Measurements from ENCODE around the gene TAP2.

TAP2 gene

DNA sequence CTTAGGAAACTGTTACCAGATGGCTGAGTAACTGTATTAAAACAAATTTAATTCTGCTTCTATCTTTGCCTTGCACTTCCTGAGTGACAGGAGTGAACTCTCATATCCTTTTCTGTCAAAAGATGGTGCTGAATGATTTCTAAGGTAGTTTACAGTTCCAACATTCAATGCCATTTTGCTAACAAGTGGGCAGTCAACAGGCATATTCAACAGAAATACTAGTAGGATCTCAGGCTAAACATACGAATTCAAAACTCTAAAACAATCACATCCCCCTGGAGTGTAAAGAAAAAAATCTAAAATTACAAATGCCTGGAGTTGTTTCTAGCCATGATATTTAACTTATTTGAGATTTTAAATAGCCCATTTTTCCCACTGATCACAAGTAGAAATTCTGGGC is 22.1 kb upstream of the TAP2 start:
- no peaks in the 10 kb centered on the region for H3K9me3 Mint-ChIP-seq
- H3K27me3 Mint-ChIP-seq, result no peaks in the 10 kb centered on the region
- H3K4me1 Mint-ChIP-seq, result peaks cover 58% of the 10 kb centered on the region
- H3K27ac Mint-ChIP-seq, result peak overlapping the region; percentile 92
- no peak overlapping the region for H3K4me3 Mint-ChIP-seq
- peaks cover 28% of the 10 kb centered on the region for H3K36me3 Mint-ChIP-seq

DNA sequence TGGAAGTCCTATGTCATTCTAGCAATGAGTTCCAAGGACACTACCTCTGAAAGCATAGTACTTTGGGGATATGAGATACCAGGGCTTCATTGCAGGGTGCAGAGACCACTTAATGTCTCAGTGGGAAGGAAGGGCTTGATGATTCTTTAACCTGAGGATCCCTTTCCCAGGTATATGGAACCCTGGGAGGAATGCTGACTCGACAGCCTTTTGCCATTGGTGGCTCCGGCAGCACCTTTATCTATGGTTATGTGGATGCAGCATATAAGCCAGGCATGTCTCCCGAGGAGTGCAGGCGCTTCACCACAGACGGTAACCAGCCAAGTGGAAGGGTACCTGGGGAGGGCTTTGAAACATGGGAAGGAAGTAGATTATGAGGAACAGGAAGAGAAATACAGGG is 19.7 kb upstream of the TAP2 start:
- Mint-ChIP-seq H3K4me1 (peaks cover 56% of the 10 kb centered on the region), H3K4me3 (no peak overlapping the region), H3K27ac (peak overlapping the region; percentile 88), H3K9me3 (no peaks in the 10 kb centered on the region), H3K36me3 (peaks cover 31% of the 10 kb centered on the region), H3K27me3 (no peaks in the 10 kb centered on the region)

GRCh38 chr6:32857156-32857891 is 18.8 kb upstream of the TAP2 start:
- Mint-ChIP-seq H3K36me3 (peaks cover 35% of the 10 kb centered on the region), H3K27ac (peak overlapping the region; percentile 68), H3K4me1 (peaks cover 56% of the 10 kb centered on the region)

GRCh38 chr6:32855467-32856174 is 17.1 kb upstream of the TAP2 start:
- H3K9me3 Mint-ChIP-seq, result no peaks in the 10 kb centered on the region
- no peaks in the 10 kb centered on the region for H3K27me3 Mint-ChIP-seq
- peak overlapping the region; percentile 98 for H3K27ac Mint-ChIP-seq
- H3K4me1 Mint-ChIP-seq, result peaks cover 66% of the 10 kb centered on the region
- peak overlapping the region; percentile 100 for H3K4me3 Mint-ChIP-seq
- H3K36me3 Mint-ChIP-seq, result peaks cover 49% of the 10 kb centered on the region

More at GRCh38 chr6:32857156-32857891, 18.8 kb upstream of the TAP2 start:
- Mint-ChIP-seq H3K27me3 (no peaks in the 10 kb centered on the region), H3K9me3 (no peaks in the 10 kb centered on the region), H3K4me3 (peak overlapping the region; percentile 15)

GRCh38 chr6:32854376-32855178 is 16.0 kb upstream of the TAP2 start:
- H3K27ac Mint-ChIP-seq, result peak overlapping the region; percentile 98
- peak overlapping the region; percentile 100 for H3K4me3 Mint-ChIP-seq
- H3K4me1 Mint-ChIP-seq, result peaks cover 69% of the 10 kb centered on the region
- no peaks in the 10 kb centered on the region for H3K9me3 Mint-ChIP-seq
- no peaks in the 10 kb centered on the region for H3K27me3 Mint-ChIP-seq
- H3K36me3 Mint-ChIP-seq, result peaks cover 54% of the 10 kb centered on the region

- no peaks in the 10 kb centered on the region for H3K27me3 Mint-ChIP-seq
- H3K4me3 Mint-ChIP-seq, result peak within 1 kb of the TSS; percentile 100
These were observed 15.2 kb upstream of the TAP2 start, which contains the start of the genes PSMB9 and TAP1 for GRCh38 chr6:32853541-32854375. PSMB9 (plus strand) TSS chr6:32854192; CDS start chr6:32854230, 38 bp downstream. TAP1 (minus strand) TSS chr6:32853704; CDS start chr6:32853636, 68 bp downstream.

GRCh38 chr6:32852844-32853540 is 14.5 kb upstream of the TAP2 start:
- peaks cover 56% of the 10 kb centered on the region for H3K36me3 Mint-ChIP-seq
- H3K27ac Mint-ChIP-seq, result peak overlapping the region; percentile 99
- H3K4me3 Mint-ChIP-seq, result peak overlapping the region; percentile 100
- H3K4me1 Mint-ChIP-seq, result peaks cover 67% of the 10 kb centered on the region
- no peaks in the 10 kb centered on the region for H3K9me3 Mint-ChIP-seq
- no peaks in the 10 kb centered on the region for H3K27me3 Mint-ChIP-seq

More at GRCh38 chr6:32853541-32854375, 15.2 kb upstream of the TAP2 start, which contains the start of the genes PSMB9 and TAP1:
- Mint-ChIP-seq H3K9me3 (no peaks in the 10 kb centered on the region), H3K36me3 (peaks cover 53% of the 10 kb centered on the region), H3K27ac (peak within 1 kb of the TSS; percentile 99), H3K4me1 (peaks cover 67% of the 10 kb centered on the region)

- Mint-ChIP-seq H3K27ac (peak overlapping the region; percentile 99), H3K4me3 (peak overlapping the region; percentile 100), H3K9me3 (no peaks in the 10 kb centered on the region), H3K36me3 (peaks cover 58% of the 10 kb centered on the region), H3K27me3 (no peaks in the 10 kb centered on the region), H3K4me1 (peaks cover 67% of the 10 kb centered on the region)
These were observed 13.7 kb upstream of the TAP2 start for GRCh38 chr6:32852018-32852843.

DNA sequence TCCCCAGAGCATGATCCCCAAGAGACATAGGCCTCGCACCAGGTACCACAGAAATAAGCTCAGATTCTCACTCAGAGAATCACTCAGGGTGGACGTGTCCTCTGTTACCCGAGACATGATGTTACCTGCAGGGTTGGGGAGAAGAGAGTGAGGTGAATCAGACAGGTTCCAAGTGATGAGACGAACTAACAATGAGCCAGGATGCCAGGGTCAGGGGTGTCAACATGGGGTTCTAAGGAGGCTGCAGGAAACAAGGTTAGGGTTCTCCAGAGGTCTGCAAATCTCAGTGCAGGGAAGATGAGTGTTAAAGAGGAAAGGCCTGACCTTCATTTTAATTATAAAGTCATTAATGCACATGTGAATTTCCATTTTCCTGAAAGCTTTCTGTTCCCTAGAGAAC is 12.5 kb upstream of the TAP2 start:
- Mint-ChIP-seq H3K27ac (peak overlapping the region; percentile 99), H3K36me3 (peaks cover 62% of the 10 kb centered on the region), H3K4me3 (peak overlapping the region; percentile 100), H3K27me3 (no peaks in the 10 kb centered on the region), H3K4me1 (peaks cover 69% of the 10 kb centered on the region), H3K9me3 (no peaks in the 10 kb centered on the region)

- H3K4me1 Mint-ChIP-seq, result peaks cover 73% of the 10 kb centered on the region
- no peaks in the 10 kb centered on the region for H3K9me3 Mint-ChIP-seq
- H3K4me3 Mint-ChIP-seq, result peak overlapping the region; percentile 99
- H3K27me3 Mint-ChIP-seq, result no peaks in the 10 kb centered on the region
- H3K36me3 Mint-ChIP-seq, result peaks cover 68% of the 10 kb centered on the region
- H3K27ac Mint-ChIP-seq, result peak overlapping the region; percentile 85
These were observed 10.6 kb upstream of the TAP2 start for GRCh38 chr6:32849126-32849525.

DNA sequence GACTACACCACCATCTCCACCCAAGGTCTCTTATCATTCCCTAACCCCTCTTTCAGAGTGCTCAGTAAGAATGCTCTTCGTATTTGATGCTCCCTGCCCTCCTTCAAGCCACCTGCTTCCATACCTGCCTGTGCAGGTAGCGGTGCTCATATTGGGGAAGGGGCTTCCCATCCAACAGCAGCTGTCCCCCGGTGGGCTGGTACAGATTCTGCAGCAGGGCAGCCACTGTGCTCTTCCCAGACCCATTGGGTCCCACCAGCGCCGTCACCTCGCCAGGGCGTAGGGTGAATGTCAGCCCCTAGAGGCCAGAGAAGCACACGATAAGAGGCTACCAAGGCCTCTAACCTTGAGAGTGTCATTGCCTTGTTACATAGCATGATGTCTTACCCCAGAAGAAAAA is 9.3 kb upstream of the TAP2 start:
- H3K27ac Mint-ChIP-seq, result peak overlapping the region; percentile 85
- peak overlapping the region; percentile 99 for H3K4me3 Mint-ChIP-seq
- H3K36me3 Mint-ChIP-seq, result peaks cover 73% of the 10 kb centered on the region
- no peaks in the 10 kb centered on the region for H3K9me3 Mint-ChIP-seq
- H3K27me3 Mint-ChIP-seq, result no peaks in the 10 kb centered on the region
- peaks cover 78% of the 10 kb centered on the region for H3K4me1 Mint-ChIP-seq

DNA sequence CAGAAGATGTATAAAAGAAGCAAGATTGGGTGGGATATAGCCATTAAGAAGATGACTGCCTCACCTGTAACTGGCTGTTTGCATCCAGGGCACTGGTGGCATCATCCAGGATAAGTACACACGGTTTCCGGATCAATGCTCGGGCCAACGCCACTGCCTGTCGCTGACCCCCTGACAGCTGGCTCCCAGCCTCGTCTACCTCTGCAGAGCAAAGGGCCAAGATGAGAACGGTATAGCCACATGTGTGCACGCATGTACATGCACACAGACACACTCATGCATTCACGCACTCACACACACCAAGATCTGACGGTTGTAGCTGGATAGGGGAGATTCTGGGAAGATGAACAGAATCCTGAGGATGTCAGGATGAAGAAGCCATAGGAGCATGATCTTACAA is 8.5 kb upstream of the TAP2 start:
- Mint-ChIP-seq H3K9me3 (no peaks in the 10 kb centered on the region), H3K27me3 (no peaks in the 10 kb centered on the region), H3K4me1 (peaks cover 83% of the 10 kb centered on the region), H3K4me3 (peak overlapping the region; percentile 99), H3K27ac (peak overlapping the region; percentile 85), H3K36me3 (peaks cover 71% of the 10 kb centered on the region)

- Mint-ChIP-seq H3K36me3 (peaks cover 72% of the 10 kb centered on the region), H3K4me3 (peak overlapping the region; percentile 99), H3K4me1 (peaks cover 83% of the 10 kb centered on the region), H3K27ac (peak overlapping the region; percentile 100), H3K27me3 (no peaks in the 10 kb centered on the region), H3K9me3 (no peaks in the 10 kb centered on the region)
These were observed 6.9 kb upstream of the TAP2 start for GRCh38 chr6:32845384-32845884.

Measured in activated naive CD4-positive, alpha-beta T cell treated with anti-CD3 and anti-CD28 coated beads, Interleukin-2, amount 50 U/mL, for 24 hours (primary cell).